Caco-2 (cell line): ENCODE data around the gene MARCKSL1. TPM values are rescaled to one million over a fixed set of nuclear protein-coding genes. Genes with fewer than 3 reads are reported as not detected.
"Not testable (repeated sequence)": the region's sequence is repeated elsewhere in the genome, so short reads cannot be mapped to it uniquely, and the experiment has no call there.

Experiments
- BruUV-seq: library from RNA; stranded (reverse); fragments of 400-500 nt; replicated peaks from 2 replicates; lab custom pipeline; 2021; lab: Mats Ljungman, UMichigan
- CTCF ChIA-PET: fragments of 300-600 bp; sonication (Branson Sonifier 250); formaldehyde crosslinking; loops from one replicate; lab custom pipeline; 2022; ENCODE audit warnings: antibody characterized with exemption; lab: Charles Lee
- POLR2A ChIA-PET: fragments of 300-600 bp; sonication (Branson Sonifier 250); formaldehyde crosslinking; loops from one replicate; lab custom pipeline; 2022; ENCODE audit warnings: antibody characterized with exemption; lab: Charles Lee
- DNase-seq, 2 experiments: peaks; one replicate each; pipeline versions ENCODE4 v3.0.0 to v3.0.0-alpha.2; 2020 to 2022
- H3K27me3 ChIP-seq: replicated peaks from 2 replicates; pipeline ENCODE4 v1.6.0; 2011; ENCODE audit warnings: low read length; ENCODE audit not compliant: control insufficient read depth, insufficient read depth
- H3K36me3 ChIP-seq: 2 replicates; pipeline ENCODE4 v1.5.1; 2011; ENCODE audit warnings: low read length; ENCODE audit not compliant: control insufficient read depth, insufficient read depth
- H3K4me1 ChIP-seq: fragments of 250-450 bp; sonication (Bioruptor Pico); 2 replicates; pipeline ENCODE4 v1.5.1; 2020; ENCODE audit warnings: mild to moderate bottlenecking
- H3K4me3 ChIP-seq: 2 replicates; pipeline ENCODE4 v1.5.1; 2011; ENCODE audit warnings: low read depth, mild to moderate bottlenecking, control low read depth, low read length
- H3K9me3 ChIP-seq: fragments of 250-450 bp; sonication (Bioruptor Pico); 2 replicates; pipeline ENCODE4 v1.5.1; 2020; ENCODE audit warnings: mild to moderate bottlenecking, moderate library complexity
- H3K27ac Mint-ChIP-seq: one replicate; pipeline ENCODE4 v1.8.0; 2022; ENCODE audit warnings: mixed read lengths; ENCODE audit not compliant: unreplicated experiment
- H3K27me3 Mint-ChIP-seq: one replicate; pipeline ENCODE4 v1.8.0; 2022; ENCODE audit warnings: mixed read lengths; ENCODE audit not compliant: insufficient read depth, unreplicated experiment
- H3K36me3 Mint-ChIP-seq: one replicate; pipeline ENCODE4 v1.8.0; 2022; ENCODE audit warnings: mild to moderate bottlenecking, mixed read lengths; ENCODE audit not compliant: insufficient read depth, unreplicated experiment
- H3K4me1 Mint-ChIP-seq: one replicate; pipeline ENCODE4 v1.8.0; 2022; ENCODE audit warnings: low read depth, mixed read lengths; ENCODE audit not compliant: unreplicated experiment
- H3K4me3 Mint-ChIP-seq: one replicate; pipeline ENCODE4 v1.8.0; 2022; ENCODE audit warnings: mild to moderate bottlenecking, moderate library complexity, mixed read lengths; ENCODE audit not compliant: unreplicated experiment
- H3K9me3 Mint-ChIP-seq: one replicate; pipeline ENCODE4 v1.8.0; 2022; ENCODE audit warnings: mixed read lengths; ENCODE audit not compliant: unreplicated experiment
- intact Hi-C: fragments of 100-400 bp; cut with micrococcal nuclease; formaldehyde crosslinking; loops from one replicate; pipeline ENCODE4 v1.10.0; 2022; ENCODE audit not compliant: unreplicated experiment
- total RNA-seq: library from RNA; stranded (reverse); gene quantifications from 2 replicates; pipeline ENCODE4 v1.2.3, GENCODE V29; 2022
- TF ChIP-seq, protein P1 (sequence below), 2 experiments: fragments of 200-600 bp in 1 of 2; IDR thresholded peaks; 1 replicate in 1 of 2; 2 replicates in 1 of 2; pipeline versions ENCODE4 v1.5.1 to v1.8.0; 2011 to 2022; ENCODE audit warnings: antibody characterized with exemption in 1 of 2, control low read depth in 1 of 2, inconsistent platforms in 1 of 2, low read depth in 1 of 2, low read length in 1 of 2, mild to moderate bottlenecking in 1 of 2, moderate library complexity in 1 of 2; ENCODE audit not compliant: insufficient read depth in 1 of 2, severe bottlenecking in 1 of 2, unreplicated experiment in 1 of 2

Gene MARCKSL1
- total RNA-seq, 1 experiment from 2014 or later, result 150 TPM

DNA sequence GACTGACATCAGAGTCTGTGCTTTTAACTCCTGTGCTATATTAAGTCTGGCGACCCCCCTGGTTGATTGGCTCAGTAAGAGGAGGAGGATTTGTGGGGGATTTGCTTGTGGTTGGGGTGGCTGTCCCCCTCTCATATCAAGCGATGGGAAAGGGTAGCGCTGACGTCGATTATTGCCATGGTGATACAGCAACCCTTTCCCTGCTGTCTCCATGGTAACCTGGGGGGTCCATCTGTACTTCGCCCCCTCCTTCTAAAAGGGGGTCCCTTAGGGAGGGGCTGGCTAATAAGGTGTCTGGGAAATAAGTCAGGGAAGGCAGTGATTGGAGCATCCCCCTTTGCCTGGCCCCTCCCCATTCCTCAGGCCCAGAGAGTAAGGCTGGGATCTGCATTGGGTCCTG, 21.6 kb upstream of the MARCKSL1 start:
- TF ChIP-seq, protein P1, sequence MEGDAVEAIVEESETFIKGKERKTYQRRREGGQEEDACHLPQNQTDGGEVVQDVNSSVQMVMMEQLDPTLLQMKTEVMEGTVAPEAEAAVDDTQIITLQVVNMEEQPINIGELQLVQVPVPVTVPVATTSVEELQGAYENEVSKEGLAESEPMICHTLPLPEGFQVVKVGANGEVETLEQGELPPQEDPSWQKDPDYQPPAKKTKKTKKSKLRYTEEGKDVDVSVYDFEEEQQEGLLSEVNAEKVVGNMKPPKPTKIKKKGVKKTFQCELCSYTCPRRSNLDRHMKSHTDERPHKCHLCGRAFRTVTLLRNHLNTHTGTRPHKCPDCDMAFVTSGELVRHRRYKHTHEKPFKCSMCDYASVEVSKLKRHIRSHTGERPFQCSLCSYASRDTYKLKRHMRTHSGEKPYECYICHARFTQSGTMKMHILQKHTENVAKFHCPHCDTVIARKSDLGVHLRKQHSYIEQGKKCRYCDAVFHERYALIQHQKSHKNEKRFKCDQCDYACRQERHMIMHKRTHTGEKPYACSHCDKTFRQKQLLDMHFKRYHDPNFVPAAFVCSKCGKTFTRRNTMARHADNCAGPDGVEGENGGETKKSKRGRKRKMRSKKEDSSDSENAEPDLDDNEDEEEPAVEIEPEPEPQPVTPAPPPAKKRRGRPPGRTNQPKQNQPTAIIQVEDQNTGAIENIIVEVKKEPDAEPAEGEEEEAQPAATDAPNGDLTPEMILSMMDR (IDR thresholded peaks at IDR 0.05; ENCODE audit: insufficient read depth in 1 of 2, low read depth in 1 of 2, low read length in 1 of 2, severe bottlenecking in 1 of 2, unreplicated experiment in 1 of 2), result no peak
- Histone ChIP-seq H3K4me3 (no peak overlapping the region), H3K27me3 (no peaks in the 10 kb centered on the region), H3K4me1 (peaks cover 16% of the 10 kb centered on the region), H3K36me3 (no peaks in the 10 kb centered on the region; the same call in 1 of the 2 replicates), H3K9me3 (no peaks in the 10 kb centered on the region)
- no peak overlapping the region for H3K27ac Mint-ChIP-seq
- H3K9me3 Mint-ChIP-seq, result no peaks in the 10 kb centered on the region
- ChIA-PET CTCF (no interaction called here), POLR2A (no interaction called here)
- H3K4me3 Mint-ChIP-seq, result no peak overlapping the region
- no peaks in the 10 kb centered on the region for H3K27me3 Mint-ChIP-seq
- peaks cover 24% of the 10 kb centered on the region for H3K4me1 Mint-ChIP-seq
- no peak for DNase-seq
- intact Hi-C loops, result no loop called here
- peaks cover 25% of the 10 kb centered on the region for H3K36me3 Mint-ChIP-seq
- no TSS peak for BruUV-seq

DNA sequence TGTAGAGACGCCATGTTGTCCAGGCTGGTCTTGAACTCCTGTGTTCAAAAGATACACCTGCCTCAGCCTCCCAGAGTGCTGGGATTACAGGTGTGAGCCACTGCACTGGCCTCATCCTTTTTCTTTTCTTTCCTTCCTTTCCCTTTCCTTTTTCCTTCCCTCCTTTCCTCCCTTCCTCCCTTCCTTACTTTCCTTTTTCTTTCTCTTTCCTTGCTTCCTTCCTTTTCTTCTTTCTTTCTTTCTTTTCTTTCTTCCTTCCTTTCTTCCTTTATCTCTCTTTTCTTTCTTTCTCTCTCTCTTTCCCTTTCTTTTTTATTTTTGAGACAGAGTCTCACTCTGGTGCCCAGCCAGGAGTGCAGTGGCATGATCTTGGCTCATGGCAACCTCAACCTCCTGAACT, 20.4 kb upstream of the MARCKSL1 start:
- Mint-ChIP-seq H3K27ac (no peak overlapping the region), H3K36me3 (peaks cover 15% of the 10 kb centered on the region), H3K4me1 (peaks cover 20% of the 10 kb centered on the region), H3K27me3 (no peaks in the 10 kb centered on the region), H3K9me3 (no peaks in the 10 kb centered on the region), H3K4me3 (no peak overlapping the region)
- no TSS peak for BruUV-seq
- no peak overlapping the region for H3K4me3 ChIP-seq
- DNase-seq, result no peak
- ChIA-PET POLR2A (interaction anchor here (0.6 kb wide), 1 partner anchor 21 kb away, joined by 7 read pairs; the partner anchor contains the start of gene MARCKSL1), CTCF (no interaction called here)
- H3K4me1 ChIP-seq, result peaks cover 14% of the 10 kb centered on the region
- no peaks in the 10 kb centered on the region for H3K27me3 ChIP-seq
- TF ChIP-seq, protein P1 (IDR thresholded peaks at IDR 0.05; ENCODE audit: insufficient read depth in 1 of 2, low read depth in 1 of 2, low read length in 1 of 2, severe bottlenecking in 1 of 2, unreplicated experiment in 1 of 2), result no peak
- no peaks in the 10 kb centered on the region; the same call in 1 of the 2 replicates for H3K36me3 ChIP-seq
- intact Hi-C loops, result no loop called here
- no peaks in the 10 kb centered on the region for H3K9me3 ChIP-seq

DNA sequence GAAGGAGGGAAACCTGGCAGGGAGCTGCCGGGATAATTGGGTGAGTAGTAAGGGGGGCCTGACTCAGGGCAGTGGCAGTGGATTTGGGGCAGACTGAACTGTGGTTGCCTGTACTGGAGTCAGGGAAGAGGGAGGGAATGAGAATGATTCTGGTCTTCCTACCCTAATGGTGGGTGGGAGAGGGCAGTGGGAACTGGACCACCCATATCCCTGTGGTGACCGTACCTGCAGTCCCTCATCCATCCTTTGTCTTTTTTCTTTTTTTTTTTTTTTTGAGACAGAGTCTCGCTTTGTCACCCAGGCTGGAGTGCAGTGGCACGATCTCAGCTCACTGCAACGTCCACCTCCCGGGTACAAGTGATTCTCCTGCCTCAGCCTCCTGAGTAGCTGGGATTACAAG, 19.7 kb upstream of the MARCKSL1 start:
- H3K27me3 ChIP-seq, H3K36me3 Mint-ChIP-seq, CTCF ChIA-PET, H3K27me3 Mint-ChIP-seq, H3K9me3 Mint-ChIP-seq, DNase-seq, intact Hi-C loops, BruUV-seq, H3K9me3 ChIP-seq, H3K4me3 Mint-ChIP-seq, H3K4me3 ChIP-seq, H3K27ac Mint-ChIP-seq, H3K36me3 ChIP-seq: not testable (repeated sequence)
- peaks cover 16% of the 10 kb centered on the region for H3K4me1 Mint-ChIP-seq
- H3K4me1 ChIP-seq, result peaks cover 15% of the 10 kb centered on the region
- POLR2A ChIA-PET, result interaction anchor here (0.6 kb wide), 1 partner anchor 20 kb away, joined by 7 read pairs; the partner anchor contains the start of gene MARCKSL1
